ENCODE results near the gene LRRFIP2.

DNA sequence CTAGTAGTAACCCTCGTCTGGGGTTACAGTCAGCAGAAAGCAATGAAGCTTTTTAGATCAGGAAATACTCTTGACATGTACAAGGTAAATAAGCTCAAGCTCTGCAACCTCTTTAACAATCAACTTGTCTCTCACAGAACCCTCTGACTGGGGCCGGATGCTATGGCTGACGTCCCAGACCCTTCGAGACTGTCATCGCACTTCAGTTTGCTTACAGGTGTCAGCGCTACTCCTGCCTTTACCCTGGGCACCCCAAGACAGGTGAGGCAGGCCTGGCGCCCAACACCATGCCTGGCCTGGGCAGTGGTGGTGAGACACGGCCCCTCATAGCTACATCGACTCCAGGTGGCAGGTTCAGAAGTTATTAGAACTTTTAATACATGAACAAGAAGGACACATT is 30.6 kb downstream of the LRRFIP2 start:
- TF ChIP-seq, protein P1, sequence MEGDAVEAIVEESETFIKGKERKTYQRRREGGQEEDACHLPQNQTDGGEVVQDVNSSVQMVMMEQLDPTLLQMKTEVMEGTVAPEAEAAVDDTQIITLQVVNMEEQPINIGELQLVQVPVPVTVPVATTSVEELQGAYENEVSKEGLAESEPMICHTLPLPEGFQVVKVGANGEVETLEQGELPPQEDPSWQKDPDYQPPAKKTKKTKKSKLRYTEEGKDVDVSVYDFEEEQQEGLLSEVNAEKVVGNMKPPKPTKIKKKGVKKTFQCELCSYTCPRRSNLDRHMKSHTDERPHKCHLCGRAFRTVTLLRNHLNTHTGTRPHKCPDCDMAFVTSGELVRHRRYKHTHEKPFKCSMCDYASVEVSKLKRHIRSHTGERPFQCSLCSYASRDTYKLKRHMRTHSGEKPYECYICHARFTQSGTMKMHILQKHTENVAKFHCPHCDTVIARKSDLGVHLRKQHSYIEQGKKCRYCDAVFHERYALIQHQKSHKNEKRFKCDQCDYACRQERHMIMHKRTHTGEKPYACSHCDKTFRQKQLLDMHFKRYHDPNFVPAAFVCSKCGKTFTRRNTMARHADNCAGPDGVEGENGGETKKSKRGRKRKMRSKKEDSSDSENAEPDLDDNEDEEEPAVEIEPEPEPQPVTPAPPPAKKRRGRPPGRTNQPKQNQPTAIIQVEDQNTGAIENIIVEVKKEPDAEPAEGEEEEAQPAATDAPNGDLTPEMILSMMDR (IDR thresholded peaks at IDR 0.05; ENCODE audit: poor library complexity), result no peak
- no peak for TF ChIP-seq EZH2phosphoT487 (IDR thresholded peaks at IDR 0.05; ENCODE audit: low read depth, severe bottlenecking, unreplicated experiment)
